ENCODE measurements around the gene GPR37. TPM values are rescaled to one million over a fixed set of nuclear protein-coding genes. Genes with fewer than 3 reads are reported as not detected.

The GPR37 gene, protein sequence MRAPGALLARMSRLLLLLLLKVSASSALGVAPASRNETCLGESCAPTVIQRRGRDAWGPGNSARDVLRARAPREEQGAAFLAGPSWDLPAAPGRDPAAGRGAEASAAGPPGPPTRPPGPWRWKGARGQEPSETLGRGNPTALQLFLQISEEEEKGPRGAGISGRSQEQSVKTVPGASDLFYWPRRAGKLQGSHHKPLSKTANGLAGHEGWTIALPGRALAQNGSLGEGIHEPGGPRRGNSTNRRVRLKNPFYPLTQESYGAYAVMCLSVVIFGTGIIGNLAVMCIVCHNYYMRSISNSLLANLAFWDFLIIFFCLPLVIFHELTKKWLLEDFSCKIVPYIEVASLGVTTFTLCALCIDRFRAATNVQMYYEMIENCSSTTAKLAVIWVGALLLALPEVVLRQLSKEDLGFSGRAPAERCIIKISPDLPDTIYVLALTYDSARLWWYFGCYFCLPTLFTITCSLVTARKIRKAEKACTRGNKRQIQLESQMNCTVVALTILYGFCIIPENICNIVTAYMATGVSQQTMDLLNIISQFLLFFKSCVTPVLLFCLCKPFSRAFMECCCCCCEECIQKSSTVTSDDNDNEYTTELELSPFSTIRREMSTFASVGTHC
- 6.5 and 19.0 TPM in 2 replicates for total RNA-seq

DNA sequence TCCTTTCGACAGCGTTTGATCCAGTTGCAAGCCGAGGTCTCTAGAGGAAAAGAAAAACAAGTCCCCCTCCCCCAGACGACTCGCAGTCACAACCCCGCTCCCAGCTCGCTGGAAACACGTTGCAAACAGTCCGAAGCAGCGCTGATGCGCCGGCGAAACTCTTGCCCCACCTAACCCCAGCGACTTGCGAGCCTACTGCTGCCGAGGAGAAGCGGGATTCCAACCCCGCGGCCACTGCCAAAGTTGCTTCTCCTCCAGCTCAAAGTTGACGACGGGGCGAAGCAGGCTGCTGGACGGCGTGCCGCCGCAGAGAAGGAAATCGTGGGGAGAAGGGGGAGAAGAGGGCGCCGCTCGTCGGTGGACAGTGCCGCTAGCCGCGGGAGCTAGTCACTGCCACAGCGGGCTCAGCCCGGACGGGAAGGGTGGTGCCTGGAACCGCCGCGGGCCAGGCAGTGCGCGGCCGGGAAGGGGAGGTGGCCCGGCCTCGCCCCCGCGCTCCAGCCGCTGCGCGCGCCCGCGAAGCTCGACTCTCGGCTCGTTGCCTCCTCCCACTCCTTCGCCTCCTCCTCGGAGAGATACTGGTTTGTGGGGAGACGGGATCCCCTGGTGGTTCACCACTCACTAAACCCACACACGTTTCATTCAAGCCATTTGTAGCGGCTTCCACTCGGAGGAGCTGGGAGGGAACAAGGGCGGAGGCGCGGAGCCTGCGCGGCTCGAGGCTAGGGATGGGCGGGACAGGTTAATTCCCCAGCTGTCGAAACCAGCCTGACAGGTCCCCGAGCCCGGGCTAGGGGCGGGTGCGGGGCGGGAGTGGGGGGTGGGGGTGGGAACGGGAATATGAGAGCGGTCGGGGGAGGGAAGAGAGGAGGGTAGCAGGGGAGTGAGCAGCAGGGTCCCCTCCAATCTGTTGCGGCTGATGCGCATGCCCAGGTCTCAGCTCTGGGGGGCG lies at the start of gene GPR37:
Gene GPR37, minus strand, starts transcription at position 392 of the 952 bp plus-strand sequence. CDS start 816 bp downstream, outside the sequence.

Other genes starting within 250 kb of the GPR37 start
- 25.3 and 33.1 TPM in 2 replicates for gene POT1, start 164.0 kb upstream of the GPR37 start, total RNA-seq

All from epithelial cell of alveolus of lung (primary cell).